PC-9 (cell line): ENCODE results near the gene COL8A2. TPM values are rescaled to one million over a fixed set of nuclear protein-coding genes. Genes with fewer than 3 reads are reported as not detected.

Experiments used
- BruUV-seq: library from RNA; stranded (reverse); fragments of 400-500 nt; replicated peaks from 2 replicates; lab custom pipeline; 2021; lab: Mats Ljungman, UMichigan
- CTCF ChIA-PET: fragments of 300-600 bp; sonication (Branson Sonifier 250); formaldehyde crosslinking; loops from one replicate; lab custom pipeline; 2022; ENCODE audit warnings: antibody characterized with exemption; lab: Charles Lee
- POLR2A ChIA-PET: fragments of 300-600 bp; sonication (Branson Sonifier 250); formaldehyde crosslinking; loops from one replicate; lab custom pipeline; 2022; ENCODE audit warnings: antibody characterized with exemption; ENCODE audit not compliant: unreplicated experiment; lab: Charles Lee
- DNase-seq, 2 experiments: peaks; one replicate each; pipeline versions ENCODE4 v3.0.0 to v3.0.0-alpha.2; 2015 to 2022; ENCODE audit warnings: mixed read lengths in 1 of 2
- H2AFZ ChIP-seq: fragments of 200-600 bp; sonication (generic); 2 replicates; pipeline ENCODE4 v1.8.1; 2017; ENCODE audit warnings: antibody characterized with exemption
- H3F3A ChIP-seq: fragments of 200-600 bp; sonication (generic); 2 replicates; pipeline ENCODE4 v1.8.1; 2017; ENCODE audit warnings: antibody characterized with exemption, mild to moderate bottlenecking, low read depth; ENCODE audit not compliant: insufficient read depth
- H3K27ac ChIP-seq: fragments of 200-600 bp; sonication (generic); 2 replicates; pipeline ENCODE4 v1.6.1; 2016; ENCODE audit warnings: mixed run types
- H3K27me3 ChIP-seq: fragments of 200-600 bp; sonication (generic); 2 replicates; pipeline ENCODE4 v1.6.1; 2016; ENCODE audit warnings: low read depth, mixed run types; ENCODE audit not compliant: insufficient read depth
- H3K36me3 ChIP-seq: fragments of 200-600 bp; sonication (generic); 2 replicates; pipeline ENCODE4 v1.6.1; 2016; ENCODE audit warnings: low read depth, mixed run types
- H3K4me1 ChIP-seq: fragments of 200-600 bp; sonication (generic); replicated peaks from 2 replicates; pipeline ENCODE4 v1.6.1; 2016; ENCODE audit warnings: mixed run types; ENCODE audit not compliant: insufficient read depth
- H3K4me2 ChIP-seq: fragments of 200-600 bp; sonication (generic); 2 replicates; pipeline ENCODE4 v1.6.1; 2017; ENCODE audit warnings: mixed run types
- H3K4me3 ChIP-seq: fragments of 200-600 bp; sonication (generic); 2 replicates; pipeline ENCODE4 v1.6.1; 2016; ENCODE audit warnings: mixed run types
- H3K79me2 ChIP-seq: fragments of 200-600 bp; sonication (generic); 2 replicates; pipeline ENCODE4 v1.6.1; 2017; ENCODE audit warnings: low read depth, mixed run types
- H3K9me2 ChIP-seq: fragments of 200-600 bp; sonication (generic); 2 replicates; pipeline ENCODE4 v1.8.1; 2017; ENCODE audit warnings: mild to moderate bottlenecking; ENCODE audit not compliant: insufficient read depth
- H3K9me3 ChIP-seq: fragments of 200-600 bp; sonication (generic); 2 replicates; pipeline ENCODE4 v1.8.1; 2016; ENCODE audit warnings: low read depth; ENCODE audit not compliant: insufficient read depth
- H4K20me1 ChIP-seq: fragments of 200-600 bp; sonication (generic); 2 replicates; pipeline ENCODE4 v1.8.1; 2017; ENCODE audit not compliant: insufficient read depth
- EZH2 ChIP-seq: fragments of 200-600 bp; sonication (generic); IDR thresholded peaks from 2 replicates; pipeline ENCODE4 v1.8.0; 2017; ENCODE audit warnings: antibody characterized with exemption, low read depth
- intact Hi-C: fragments of 100-400 bp; cut with micrococcal nuclease; formaldehyde crosslinking; loops from one replicate; pipeline ENCODE4 v1.10.0; 2022; ENCODE audit not compliant: unreplicated experiment
- total RNA-seq: library from RNA; stranded (reverse); gene quantifications from 2 replicates; pipeline ENCODE4 v1.2.3, GENCODE V29; 2021
- TF ChIP-seq, protein P1 (sequence below): fragments of 200-600 bp; sonication (generic); conservative IDR thresholded peaks from 2 replicates; pipeline ENCODE4 v1.6.1; 2017; ENCODE audit warnings: mixed run types, antibody characterized with exemption, mild to moderate bottlenecking, moderate library complexity

COL8A2 gene
- total RNA-seq, 1 experiment from 2014 or later: 0.20 TPM

DNA sequence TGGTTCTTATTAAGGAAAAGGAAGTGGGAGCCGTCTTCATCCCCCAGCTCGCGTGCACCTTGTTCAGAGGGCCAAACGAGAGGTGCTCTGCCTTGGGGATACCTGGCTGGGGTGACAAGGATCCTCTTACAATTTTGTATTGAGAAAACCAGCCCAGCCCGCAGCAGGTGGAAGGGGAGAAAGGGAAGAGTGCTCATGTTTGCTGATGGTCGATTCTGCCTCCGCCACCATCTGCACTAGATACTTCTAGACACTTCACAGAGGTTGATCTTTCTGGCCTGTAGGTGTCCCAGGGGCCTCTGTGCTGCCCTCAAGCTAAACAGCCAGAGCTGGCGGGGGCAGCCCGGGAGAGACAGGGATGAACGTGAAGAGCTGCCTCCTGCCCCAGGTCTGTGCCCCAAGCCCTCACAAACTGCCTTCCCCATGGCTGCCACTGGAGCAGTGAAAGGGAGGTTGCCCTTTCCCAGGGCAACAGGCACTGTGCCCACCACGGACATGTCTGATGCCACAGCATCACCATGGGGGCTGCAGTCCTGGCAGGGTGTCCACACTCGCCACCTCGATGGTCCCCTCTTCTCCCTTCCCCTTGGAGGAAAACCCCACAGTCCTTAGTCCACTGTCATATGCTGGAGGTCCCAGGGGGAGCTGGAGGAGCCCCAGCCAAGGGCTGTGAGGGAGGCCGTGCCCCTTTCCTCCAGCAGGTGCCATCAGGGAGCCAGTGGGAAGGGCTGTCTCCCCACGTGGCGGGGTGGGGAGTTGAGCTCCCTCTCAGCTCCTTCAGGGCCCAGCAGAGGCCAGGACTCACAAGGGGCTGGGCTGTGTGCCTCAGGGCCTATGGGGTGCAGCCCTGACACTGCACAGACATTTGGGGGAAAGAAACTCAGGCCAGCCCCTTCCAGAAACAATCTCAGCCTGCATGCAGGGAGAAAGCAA, 28.3 kb downstream of the COL8A2 start:
- H3K4me2 ChIP-seq: no peak overlapping the region
- intact Hi-C loops: no loop called here
- no peaks in the 10 kb centered on the region for H3K9me3 ChIP-seq
- no peak overlapping the region for H3K27ac ChIP-seq
- H3K79me2 ChIP-seq: no peaks in the 10 kb centered on the region; the same call in 1 of the 2 replicates
- H3K27me3 ChIP-seq: no peaks in the 10 kb centered on the region
- H4K20me1 ChIP-seq: peaks cover 7% of the 10 kb centered on the region
- POLR2A ChIA-PET: interaction anchor here (0.6 kb wide), 1 partner anchor 239 kb away, joined by 4 read pairs; no protein-coding TSS in a partner anchor
- BruUV-seq: no TSS peak
- H3K4me3 ChIP-seq: no peak overlapping the region
- no peaks in the 10 kb centered on the region for H3K9me2 ChIP-seq
- TF ChIP-seq, protein P1, sequence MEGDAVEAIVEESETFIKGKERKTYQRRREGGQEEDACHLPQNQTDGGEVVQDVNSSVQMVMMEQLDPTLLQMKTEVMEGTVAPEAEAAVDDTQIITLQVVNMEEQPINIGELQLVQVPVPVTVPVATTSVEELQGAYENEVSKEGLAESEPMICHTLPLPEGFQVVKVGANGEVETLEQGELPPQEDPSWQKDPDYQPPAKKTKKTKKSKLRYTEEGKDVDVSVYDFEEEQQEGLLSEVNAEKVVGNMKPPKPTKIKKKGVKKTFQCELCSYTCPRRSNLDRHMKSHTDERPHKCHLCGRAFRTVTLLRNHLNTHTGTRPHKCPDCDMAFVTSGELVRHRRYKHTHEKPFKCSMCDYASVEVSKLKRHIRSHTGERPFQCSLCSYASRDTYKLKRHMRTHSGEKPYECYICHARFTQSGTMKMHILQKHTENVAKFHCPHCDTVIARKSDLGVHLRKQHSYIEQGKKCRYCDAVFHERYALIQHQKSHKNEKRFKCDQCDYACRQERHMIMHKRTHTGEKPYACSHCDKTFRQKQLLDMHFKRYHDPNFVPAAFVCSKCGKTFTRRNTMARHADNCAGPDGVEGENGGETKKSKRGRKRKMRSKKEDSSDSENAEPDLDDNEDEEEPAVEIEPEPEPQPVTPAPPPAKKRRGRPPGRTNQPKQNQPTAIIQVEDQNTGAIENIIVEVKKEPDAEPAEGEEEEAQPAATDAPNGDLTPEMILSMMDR: no peak; the same call in 1 of the 2 replicates
- TF ChIP-seq EZH2: no peak
- peaks cover 25% of the 10 kb centered on the region; the same call in 1 of the 2 replicates for H3F3A ChIP-seq
- peaks cover 26% of the 10 kb centered on the region for H3K36me3 ChIP-seq
- peaks cover 4% of the 10 kb centered on the region; the same call in 1 of the 2 replicates for H3K4me1 ChIP-seq
- DNase-seq: peak in 1 of 2 experiments; percentile 19
- H2AFZ ChIP-seq: no peak overlapping the region
- CTCF ChIA-PET: interaction anchor here (0.6 to 1.0 kb wide), 3 partner anchors 37 to 246 kb away, joined by 3 to 9 read pairs (median 4); no protein-coding TSS in a partner anchor

DNA sequence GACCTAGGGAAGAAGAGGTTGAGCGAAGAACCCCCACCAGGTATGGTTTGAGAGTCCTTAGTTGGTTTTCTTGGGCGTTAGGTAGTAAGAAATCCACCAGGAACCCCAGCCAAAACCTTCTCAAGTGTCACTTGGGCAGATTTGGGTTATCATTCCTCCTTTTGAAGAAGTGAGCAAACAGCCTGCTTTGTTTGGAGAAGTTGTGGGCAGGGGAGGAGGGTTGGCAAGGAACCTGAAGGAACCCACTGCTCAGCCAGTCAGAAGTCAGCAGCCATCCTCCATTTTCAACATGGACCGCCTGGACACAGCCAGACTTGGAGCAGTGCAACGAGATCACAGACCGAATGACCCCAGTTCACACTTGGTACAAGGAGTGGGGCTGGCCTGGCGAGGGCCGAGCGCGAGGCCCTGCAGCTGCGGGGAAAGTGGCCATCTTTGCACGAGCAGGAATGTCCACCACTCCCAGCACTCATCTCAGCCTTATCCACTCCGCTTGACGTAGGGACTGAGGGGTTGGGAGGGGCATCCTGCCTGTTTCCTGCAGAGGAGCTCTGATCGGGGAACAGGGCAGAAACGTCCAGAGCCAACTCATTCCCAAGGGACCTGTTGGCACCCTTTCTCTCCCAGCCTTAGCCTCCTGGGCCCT, 29.1 kb downstream of the COL8A2 start:
- BruUV-seq: no TSS peak
- Histone ChIP-seq H3K4me1 (peaks cover 4% of the 10 kb centered on the region; the same call in 1 of the 2 replicates), H3K9me2 (no peaks in the 10 kb centered on the region), H3F3A (peaks cover 25% of the 10 kb centered on the region; the same call in 1 of the 2 replicates), H3K4me2 (no peak overlapping the region), H3K36me3 (peaks cover 26% of the 10 kb centered on the region), H3K79me2 (peaks cover 6% of the 10 kb centered on the region), H3K4me3 (no peak overlapping the region), H4K20me1 (peaks cover 14% of the 10 kb centered on the region), H2AFZ (no peak overlapping the region), H3K27ac (no peak overlapping the region), H3K9me3 (no peaks in the 10 kb centered on the region), H3K27me3 (no peaks in the 10 kb centered on the region)
- ChIA-PET POLR2A (interaction anchor here (0.6 kb wide), 1 partner anchor 391 kb away, joined by 3 read pairs; no protein-coding TSS in a partner anchor), CTCF (interaction anchor here (0.7 kb wide), 1 partner anchor 39 kb away, joined by 3 read pairs; no protein-coding TSS in a partner anchor)
- intact Hi-C loops: no loop called here
- no peak for DNase-seq
- no peak for TF ChIP-seq EZH2
- TF ChIP-seq, protein P1: no peak

DNA sequence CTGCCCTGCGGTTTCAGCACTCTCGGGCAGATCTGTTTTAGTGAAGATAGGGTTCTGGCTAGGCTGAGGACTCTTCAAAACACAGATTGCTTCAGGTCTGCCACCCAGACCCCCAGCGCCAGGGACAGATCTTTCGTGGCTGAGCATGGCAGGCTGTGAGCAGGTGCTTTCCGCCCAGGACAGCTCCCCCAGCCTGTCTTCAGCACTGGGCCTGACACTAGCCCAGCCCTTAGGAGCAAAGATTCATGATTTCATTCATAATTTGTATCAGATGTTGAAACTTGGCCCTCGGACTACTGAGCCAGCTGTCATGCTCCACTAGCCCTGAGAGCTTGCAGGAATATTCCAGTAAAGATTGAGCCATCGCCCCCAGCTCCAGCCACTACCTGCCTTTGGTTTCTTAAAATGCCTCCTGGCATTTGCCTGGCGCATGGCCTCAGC, 30.4 kb downstream of the COL8A2 start:
- BruUV-seq: no TSS peak
- H3F3A ChIP-seq: peaks cover 20% of the 10 kb centered on the region; the same call in 1 of the 2 replicates
- H3K4me1 ChIP-seq: peaks cover 6% of the 10 kb centered on the region
- intact Hi-C loops: no loop called here
- no peaks in the 10 kb centered on the region for H3K27me3 ChIP-seq
- H3K27ac ChIP-seq: no peak overlapping the region
- CTCF ChIA-PET: no interaction called here
- peaks cover 26% of the 10 kb centered on the region for H3K36me3 ChIP-seq
- no peak for DNase-seq
- H3K79me2 ChIP-seq: peaks cover 19% of the 10 kb centered on the region
- no peak overlapping the region for H3K4me3 ChIP-seq
- TF ChIP-seq, protein P1: no peak
- TF ChIP-seq EZH2: no peak
- H3K9me2 ChIP-seq: no peaks in the 10 kb centered on the region
- no peak overlapping the region for H2AFZ ChIP-seq
- no peaks in the 10 kb centered on the region for H3K9me3 ChIP-seq
- peaks cover 16% of the 10 kb centered on the region for H4K20me1 ChIP-seq
- H3K4me2 ChIP-seq: no peak overlapping the region
- POLR2A ChIA-PET: interaction anchor here (0.5 kb wide), 1 partner anchor 355 kb away, joined by 3 read pairs; no protein-coding TSS in a partner anchor
